HG03196 (cell line): Measurements from ENCODE around the gene LRRC36.
A peak's percentile ranks its signal among the peaks of the same experiment; 100 is the strongest.

Experiments used
- ATAC-seq: cut with Tn5 transposase; IDR thresholded peaks from one replicate; pipeline ENCODE4 v1.9.1; 2021; ENCODE audit not compliant: unreplicated experiment

The LRRC36 gene

DNA sequence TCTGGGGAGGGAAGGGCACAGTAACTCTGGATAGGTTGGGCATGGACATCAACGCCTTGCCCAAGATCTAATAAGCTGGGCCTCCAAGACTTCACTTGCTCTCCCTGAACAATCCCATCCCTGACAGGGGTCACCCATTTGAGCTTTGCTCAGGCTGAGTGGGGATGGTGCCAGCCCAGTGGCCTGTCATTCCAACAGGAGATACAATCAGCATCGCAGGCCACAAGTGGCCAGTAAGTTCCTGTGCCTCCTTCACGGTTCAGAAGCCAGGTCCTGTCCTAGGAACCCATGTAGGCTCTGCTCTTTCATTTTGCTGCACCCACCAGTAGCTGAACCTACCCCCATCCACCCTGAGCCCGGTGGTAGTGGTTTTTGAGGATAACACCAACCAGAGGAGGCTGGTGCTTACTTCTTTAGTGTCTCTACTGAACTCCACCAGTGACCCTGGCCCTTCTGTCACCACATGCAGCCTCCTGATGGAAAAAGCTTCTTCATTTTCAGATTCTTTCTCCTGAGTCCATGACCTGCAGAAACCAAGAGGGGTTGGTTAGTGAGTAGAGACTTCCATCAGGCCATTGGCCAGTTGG lies 32.4 kb upstream of the LRRC36 start:
- ATAC-seq: no peak

DNA sequence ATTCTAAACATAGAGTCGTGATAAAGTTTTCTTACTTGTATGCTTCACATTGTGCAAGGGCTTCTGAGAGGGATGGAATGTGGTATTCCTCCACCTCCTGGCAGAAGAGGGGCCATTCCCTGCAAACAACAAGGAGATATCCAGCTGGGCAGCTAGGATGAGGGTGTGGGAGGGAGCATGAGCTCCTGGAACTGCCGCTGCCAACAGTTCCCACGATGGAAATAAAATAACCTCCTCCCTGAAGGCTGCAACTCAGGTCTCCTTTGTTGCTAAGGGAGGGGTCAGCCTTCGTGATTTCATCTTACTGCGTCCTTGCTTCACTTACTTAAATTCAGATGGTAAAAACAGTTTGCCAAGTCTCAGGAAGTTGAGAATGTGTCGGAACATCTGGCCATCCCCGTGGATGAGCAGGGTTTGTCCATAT lies 31.7 kb upstream of the LRRC36 start:
- ATAC-seq: no peak

DNA sequence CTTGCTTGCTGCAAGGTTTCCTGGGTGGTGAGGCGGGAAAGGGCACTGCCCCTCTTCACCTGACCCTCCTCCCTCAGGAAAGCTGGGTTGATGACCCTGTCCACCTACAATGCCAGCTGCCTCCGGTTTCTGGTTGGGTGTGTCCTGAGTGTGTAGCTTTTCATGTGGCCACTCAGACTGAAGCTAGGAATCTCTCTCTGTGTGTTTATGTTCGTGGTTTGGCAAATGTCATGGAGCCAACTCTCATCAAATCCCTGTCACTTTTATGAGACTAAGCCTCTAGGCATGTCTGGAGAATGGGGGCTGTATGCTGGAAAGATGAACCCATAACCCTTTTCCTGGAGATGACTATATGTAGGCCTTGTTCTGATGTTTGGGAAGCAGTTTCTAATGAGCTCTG lies 30.2 kb upstream of the LRRC36 start:
- no peak for ATAC-seq

DNA sequence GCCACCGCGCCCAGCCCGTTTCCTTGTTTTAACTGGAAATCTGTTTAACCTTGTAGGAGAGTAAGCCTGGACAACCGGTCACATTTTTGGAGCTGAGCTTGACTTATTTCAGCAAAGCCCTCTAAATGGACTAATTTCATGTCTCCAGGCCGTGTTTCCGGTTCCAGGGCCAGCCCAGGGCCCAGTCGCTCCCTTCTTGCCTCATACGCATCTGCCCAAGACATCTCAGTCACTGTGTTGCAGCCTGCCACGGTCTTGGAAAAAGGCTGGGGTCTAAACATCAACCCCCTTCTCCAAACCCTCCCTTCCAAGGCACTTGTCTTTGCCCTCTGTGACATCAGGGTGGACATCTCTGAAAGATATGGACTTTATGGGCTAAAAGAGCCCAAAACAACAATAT lies 28.3 kb upstream of the LRRC36 start:
- no peak for ATAC-seq

DNA sequence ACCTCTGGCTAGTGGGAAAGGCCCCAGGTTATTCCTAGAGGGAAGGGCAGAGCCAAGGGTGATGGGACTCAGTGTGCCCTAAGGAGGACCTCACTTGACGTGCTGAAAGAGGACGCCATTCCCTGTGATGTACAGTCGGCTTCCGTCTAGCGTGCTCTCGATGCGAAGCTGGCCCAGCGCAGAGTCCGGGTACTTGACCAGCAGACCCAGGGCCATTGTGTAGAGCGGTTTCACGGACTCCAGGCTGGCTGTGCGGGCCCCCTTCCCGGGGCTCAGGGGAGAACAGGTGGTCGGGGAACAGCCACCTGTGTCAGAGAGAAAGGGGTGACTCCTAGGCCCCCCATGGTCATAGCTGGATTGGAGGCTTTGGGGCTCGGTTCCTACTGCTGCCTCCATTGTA lies 27.3 kb upstream of the LRRC36 start:
- ATAC-seq: no peak

DNA sequence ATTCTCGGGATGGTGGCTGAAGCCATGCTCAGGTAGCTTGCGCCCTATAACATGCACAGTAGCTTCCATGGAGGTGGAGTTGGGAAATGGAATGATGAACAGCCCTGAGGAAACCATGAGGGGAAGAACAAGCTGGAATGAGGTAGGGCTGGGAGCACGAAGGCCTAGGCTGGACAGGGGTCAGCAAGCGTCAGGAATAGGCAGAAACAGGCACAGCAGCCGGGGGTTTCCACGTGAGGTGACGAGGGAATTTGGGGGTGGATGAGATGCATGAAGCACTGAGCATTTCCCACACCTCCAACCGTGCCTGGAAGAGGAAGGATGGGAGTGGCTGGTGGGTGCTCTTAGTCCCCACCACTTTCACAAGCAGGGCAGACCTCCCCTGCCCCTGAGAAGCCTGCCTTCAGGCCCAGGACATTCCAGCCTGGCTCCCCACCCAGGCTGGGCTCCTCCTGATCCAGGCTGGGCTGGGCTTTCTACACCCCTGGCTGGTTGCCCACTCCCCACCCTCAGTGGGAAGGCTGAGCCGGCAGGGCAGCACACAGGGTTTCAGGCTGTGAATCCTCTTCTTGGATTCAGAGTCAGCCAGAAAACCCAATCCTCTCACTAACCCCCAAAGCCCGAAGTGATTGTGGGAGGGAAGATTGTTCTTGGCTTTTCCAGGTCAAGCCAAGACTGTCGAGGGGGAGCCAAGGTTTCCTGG lies 25.4 kb upstream of the LRRC36 start:
- ATAC-seq: no peak

DNA sequence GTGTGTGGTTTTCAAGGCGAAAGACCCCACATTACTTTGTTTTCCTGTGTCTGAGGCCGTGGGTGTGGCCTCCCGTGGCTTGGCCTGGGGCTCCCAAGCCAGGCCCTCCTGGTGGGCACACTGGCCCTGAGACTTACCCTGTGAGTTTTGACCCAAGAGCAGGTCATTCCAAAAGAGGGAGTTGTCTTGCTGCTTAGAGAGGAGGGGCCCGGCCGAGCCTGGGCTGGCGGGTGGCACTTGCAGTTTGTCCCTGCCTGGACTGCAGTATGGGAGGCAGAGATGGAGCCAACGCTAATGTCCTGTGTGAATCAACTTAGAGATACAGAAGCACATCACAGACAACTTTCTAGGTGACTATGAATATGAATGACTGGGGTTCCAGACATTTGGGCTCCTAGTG lies 24.5 kb upstream of the LRRC36 start:
- ATAC-seq: no peak

DNA sequence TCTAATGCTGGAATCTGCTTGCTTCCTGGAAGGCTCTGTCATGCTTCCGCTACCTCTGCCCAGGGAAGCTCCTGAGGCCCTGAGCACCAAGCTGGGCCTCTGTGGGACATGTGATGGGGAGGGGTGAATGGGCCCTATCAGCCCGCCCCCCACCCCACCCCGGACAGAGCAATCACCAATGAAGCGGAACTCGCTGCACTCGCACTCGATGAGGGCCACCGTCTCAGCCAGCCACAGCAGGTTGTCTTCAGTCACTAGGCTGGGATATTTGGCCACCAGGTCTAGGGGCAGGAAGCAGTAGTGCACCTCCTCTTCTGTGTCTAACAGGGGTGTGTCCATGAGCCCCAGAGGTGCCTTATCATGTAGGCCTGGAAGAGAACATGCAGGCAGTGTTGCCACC lies 23.6 kb upstream of the LRRC36 start:
- ATAC-seq: no peak

DNA sequence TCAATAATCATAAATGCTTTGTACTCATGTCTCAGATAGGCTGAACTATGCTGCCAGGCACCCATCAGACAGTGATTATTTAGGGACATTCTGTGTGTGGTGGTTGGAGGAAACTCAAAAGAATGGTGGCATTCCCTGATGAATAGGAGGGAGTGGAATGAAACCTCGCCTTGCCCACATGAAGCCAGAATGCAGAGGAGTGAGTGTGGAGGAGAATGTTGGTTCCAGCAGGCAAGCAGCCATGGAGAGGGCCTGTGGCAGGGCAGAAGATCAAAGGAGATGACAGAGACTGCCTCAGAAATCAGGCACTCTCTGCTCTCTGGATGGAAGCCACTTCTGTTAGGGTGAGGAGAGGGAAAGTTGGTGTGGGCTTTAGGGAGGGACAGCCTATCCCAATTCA lies 22.6 kb upstream of the LRRC36 start:
- no peak for ATAC-seq

DNA sequence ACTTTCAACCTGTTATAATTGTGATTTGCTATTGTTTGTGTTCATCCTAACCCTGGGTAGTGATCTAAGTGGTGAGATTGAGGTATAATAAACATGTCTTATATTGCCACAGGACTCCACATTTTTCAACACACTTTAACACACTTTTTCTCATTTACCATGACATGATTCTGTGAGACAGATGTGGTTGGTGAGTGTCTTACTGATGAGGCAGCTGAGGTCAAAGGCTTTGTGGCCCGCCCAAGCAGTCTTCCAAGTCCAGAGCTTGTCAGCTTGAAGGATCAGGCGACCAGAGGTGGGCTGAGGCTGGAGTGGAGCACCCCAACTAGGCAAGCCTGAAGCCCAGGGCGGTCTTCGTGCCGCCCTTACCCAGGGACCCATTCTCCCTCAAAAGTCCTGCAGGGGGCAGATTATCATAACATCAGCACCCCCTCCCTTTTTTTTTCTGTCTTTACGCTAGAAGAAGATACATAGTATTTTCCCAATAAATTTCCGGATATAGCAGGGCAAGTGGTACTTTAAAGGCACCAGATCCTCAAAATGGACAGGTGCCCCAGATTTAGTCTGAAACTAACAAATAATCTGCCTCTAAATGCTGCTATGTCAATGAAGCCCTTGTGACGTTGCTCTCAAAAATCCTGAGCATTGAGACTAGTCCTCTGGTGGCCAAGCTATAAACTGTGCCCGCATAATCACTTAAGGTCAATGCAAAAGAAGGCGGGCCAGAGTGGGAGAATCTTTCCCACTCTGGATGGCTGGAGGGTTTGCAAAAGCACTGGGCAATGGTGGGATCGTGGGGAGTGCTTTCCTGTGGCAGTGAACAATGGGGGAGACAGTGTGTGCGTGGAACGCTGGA lies 21.2 kb upstream of the LRRC36 start:
- no peak for ATAC-seq

DNA sequence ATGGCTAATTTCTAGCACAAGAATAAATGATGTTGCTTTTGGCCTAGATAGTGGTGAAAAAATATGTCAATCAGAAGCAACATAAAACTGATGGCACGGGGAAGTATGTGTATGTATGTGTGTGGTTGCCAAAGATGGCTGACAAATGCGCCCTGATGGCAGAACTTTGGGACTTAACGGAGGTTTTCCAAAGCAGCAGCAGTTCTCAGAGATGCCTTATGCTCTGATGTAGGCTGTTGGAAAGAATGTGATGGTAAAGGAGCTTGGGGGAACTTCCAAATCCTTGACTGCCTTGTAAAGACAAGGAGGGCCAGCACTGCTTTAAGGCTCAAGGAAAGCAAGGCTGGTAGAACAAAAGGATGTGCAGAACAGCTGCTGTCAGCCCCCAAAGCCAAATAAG lies 16.1 kb upstream of the LRRC36 start:
- ATAC-seq: no peak

DNA sequence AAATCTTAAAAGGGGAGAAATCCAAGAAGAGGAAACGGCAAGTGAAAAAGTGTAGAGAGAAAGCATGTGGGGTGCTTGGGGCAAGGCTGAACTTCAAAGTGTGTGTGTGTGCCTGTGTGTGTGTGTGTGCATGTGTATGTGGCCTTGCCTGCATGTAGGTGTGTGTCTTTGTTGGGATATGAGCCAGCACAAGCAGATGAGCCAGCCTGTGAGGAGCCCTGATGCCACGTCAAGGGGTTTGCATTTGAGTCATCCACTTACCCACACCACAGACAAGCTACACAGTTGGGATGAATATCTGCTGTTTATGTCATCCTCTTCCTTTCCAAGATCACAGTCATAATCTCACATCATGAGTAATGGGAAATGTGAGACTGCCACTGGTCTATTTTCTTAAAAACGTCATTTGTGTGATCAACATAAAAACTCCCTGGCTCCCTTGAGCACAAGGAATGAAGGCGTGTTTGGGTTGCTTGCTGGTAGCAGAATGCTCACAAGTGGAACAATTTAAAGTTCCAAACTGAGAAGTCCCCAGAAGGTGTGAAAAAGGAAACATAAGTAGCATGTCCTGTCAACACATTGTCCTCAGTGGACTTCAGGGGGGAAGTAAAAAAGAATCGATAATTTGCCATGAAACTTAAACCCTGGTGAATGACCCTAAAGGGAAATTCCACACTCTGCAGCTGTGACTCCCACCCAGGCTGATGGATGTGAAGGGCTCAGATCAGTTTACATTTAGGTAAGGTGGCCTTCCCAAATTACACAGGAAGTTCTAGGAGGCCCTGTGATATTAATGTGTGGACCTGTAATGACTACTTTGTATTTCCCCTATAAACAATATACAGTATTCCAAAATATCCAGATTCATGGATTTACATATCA lies 14.8 kb upstream of the LRRC36 start:
- peak; percentile 66 for ATAC-seq

DNA sequence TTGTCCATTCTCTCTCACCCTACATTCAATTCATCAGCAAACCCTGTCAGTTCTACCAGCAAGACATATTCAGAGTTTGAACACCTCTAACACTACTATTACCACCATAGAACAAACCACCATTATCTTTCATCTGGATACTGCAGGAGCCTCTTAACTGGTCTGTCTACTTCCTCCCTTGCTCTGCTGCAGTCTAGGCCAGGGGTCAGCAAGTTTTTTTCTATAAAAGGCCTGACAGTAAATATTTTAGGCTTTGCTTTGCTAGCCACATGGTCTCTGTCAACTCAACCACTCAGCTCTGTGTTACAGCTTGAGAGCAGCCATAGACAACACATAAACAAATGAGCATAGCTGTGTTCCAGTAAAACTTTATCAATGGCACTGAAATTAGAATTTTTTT lies 13.9 kb upstream of the LRRC36 start:
- ATAC-seq: no peak

DNA sequence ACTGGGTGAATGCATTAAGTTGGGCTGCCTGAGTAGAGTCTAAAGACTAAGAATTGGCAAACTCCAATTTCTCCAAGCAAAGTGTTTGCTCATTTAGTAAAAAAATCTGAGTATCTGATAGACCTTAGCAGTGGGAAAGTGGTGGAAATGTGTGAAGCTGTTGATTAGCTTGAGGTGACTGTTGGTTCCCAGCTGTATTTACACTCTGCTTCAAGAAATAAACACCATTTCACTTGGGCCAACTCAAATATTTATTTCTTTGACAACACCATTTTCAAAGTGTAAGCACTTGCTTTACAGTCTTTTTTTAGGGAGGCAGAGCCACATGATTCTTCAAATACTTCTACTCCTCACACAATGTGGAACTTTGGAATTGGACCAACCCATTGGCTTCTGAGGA lies 8.8 kb upstream of the LRRC36 start:
- no peak for ATAC-seq

DNA sequence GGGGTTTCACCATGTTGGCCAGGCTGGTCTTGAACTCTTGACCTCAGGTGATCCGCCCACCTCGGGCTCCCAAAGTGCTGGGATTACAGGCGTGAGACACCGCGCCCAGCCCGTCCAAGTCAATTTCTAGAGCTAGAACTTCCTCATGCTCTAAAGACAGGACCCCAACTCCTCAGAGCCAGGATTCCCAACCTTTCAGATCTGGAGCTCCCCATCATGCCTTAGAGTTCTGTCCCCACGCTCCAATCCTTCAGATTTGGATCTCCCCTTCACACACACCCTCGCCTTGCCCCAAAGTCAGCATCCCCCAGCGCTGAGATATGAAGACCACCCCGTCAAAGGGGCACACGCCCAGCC lies 522 bp upstream of the LRRC36 start:
- no peak for ATAC-seq

DNA sequence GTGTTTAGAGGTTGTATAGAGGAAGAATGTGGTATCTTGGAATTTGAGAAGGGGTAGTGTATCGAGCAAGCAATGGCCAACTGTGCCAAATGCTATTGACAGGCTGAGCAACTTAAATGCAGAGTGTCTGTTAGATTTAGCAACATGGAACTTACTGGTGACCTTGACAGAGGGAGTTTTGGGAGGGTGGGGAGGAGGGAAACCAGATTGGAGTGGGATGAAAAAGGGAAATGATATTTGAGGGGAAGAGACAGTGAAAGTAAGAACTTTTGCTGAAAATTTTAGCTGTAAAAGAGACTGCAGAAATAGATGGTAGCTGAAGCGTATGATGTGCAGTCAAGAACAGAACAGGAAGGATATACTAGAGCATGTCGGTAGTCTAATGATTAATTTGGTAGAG lies 1.1 kb downstream of the LRRC36 start:
- no peak for ATAC-seq

DNA sequence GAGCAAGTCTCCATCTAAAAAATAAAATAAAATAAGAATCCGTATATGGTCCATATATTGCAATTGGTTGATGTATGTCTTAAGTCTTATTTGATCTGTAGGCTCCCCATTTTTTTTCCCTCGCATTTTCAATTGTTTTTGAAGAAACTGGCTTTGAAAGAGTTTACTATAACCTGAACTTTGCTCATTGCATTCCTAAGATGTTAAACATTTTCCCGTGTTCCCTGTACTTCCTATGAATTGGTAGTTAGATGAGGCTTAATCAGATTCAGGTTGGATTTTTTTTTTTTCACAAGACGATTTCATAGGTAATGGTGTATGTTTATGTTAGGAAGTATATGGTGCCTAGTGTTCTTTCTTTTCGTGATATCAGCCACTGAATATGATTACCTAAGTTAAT lies 3.3 kb downstream of the LRRC36 start:
- ATAC-seq: no peak

DNA sequence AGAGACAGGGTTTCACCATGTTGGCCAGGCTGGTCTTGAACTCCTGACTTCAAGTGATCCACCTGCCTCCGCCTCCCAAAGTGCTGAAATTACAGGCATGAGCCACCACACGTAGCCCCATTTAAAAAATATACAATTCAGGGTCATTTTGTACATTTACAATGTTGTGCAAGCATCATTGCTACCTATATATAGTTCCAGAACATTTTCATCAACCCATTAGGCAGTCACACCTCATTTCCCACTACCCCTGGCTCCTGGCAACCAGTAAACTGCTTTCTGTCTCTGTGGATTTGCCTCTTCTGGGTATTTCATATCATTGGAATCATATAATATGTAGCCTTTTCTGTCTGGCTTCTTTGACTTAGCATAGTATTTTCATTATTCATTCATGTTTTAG lies 6.7 kb downstream of the LRRC36 start:
- ATAC-seq: no peak

DNA sequence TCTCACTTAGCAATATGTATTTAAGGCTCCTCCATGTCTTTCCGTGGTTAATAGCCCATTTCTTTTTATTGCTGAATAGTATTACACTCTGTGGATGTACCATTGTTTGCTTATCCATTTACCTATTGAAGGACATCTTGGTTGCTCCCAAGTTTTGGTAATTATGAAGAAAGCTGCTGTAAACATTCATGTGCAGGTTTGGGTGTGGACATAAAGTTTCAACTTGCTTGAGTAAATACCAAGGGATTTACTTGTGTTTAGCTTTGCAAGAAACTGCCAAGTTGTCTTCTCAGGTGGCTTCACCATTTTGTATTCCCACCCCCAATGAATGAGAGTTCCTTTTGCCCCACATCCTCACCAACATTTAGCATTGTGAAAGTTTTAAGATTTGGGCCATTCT lies 9.5 kb downstream of the LRRC36 start:
- ATAC-seq: no peak

DNA sequence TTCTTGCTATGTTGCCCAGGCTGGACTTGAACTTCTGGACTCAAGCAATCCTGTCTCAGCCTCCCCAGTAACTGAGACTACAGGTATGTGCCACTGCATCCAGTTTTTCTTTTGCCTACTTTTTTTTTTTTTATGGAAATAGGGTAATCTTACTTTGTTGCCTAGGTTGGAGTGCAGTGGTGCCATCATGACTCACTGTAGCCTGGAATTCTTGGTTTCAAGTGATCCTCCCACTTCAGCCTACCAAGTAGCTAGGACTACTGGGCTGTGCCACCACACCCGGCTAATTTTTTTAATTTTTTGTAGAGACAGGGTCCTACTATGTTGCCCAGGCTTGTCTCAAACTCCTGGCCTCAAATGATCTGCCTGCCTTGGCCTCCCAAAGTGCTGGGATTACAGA lies 10.0 kb downstream of the LRRC36 start:
- ATAC-seq: no peak

DNA sequence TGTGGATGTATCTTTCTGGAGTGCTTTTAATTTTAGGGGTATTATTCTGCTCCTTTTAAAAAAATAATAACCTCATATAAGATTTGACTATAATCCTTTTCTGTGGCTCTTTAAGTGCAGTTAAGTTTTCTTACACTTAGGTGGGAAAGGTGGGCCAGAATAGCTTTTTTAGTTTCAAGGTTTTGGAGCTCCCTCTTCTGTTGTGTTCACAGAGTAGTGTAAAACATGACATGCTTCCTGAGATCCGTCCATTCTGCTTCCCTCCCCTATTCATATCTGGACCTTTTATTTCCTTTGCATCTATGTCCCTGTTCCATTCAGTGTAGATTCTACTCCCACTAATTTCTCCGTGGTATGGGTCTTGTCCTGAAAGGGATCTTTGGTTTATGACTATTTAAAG lies 12.8 kb downstream of the LRRC36 start:
- ATAC-seq: no peak
